HG02678 (cell line): ENCODE measurements around the gene HPCAL1.

Source experiments
- ATAC-seq: cut with Tn5 transposase; IDR thresholded peaks from one replicate; pipeline ENCODE4 v1.9.1; 2021; ENCODE audit warnings: mild to moderate bottlenecking, moderate library complexity; ENCODE audit not compliant: unreplicated experiment

The HPCAL1 gene

DNA sequence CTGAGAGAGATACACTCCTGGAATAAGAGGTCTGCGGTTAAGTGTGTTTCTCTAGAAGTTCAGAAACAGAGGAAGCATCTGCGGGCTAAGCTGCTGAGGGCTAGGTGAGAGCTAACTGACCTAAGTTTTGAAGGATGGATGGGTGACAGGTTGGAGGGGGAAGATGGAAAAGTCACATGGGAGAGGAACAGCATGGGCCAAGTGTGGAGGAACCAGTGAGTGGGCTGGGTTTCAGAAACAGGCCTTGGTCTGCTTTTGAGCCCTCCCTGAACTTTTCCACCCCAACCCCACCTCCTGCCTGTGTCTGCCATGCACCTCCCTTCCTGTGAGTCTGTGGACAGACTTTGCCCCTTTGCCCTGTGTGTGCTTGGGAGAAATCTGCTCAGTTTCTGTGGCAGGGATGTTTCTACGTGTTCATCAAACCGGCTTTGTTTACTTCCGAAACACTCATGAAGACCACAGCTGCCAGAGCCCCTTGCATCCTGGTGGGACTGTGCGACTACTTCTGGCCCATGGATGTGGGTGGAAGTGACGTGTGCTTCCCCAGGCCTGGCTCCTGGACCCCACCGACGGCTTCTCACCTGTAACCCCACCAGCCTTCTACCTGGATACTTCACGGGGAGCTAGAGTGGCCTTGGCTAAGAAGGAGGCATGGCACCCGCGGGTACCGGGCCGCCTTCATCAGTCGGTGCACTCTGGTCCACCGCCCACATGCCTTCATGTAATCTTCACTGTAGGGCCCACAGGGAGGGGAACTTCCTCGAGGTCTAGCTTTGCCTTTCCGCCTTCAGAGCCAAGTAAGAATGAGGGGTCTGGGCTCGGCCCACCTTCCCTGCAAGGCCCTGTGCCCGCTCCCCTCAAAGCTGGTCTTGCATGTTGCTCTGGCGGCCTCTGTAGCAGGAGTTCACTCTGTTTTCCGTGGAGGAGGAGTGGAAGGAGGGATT is 1.4 kb upstream of the HPCAL1 start:
- ATAC-seq: no peak

DNA sequence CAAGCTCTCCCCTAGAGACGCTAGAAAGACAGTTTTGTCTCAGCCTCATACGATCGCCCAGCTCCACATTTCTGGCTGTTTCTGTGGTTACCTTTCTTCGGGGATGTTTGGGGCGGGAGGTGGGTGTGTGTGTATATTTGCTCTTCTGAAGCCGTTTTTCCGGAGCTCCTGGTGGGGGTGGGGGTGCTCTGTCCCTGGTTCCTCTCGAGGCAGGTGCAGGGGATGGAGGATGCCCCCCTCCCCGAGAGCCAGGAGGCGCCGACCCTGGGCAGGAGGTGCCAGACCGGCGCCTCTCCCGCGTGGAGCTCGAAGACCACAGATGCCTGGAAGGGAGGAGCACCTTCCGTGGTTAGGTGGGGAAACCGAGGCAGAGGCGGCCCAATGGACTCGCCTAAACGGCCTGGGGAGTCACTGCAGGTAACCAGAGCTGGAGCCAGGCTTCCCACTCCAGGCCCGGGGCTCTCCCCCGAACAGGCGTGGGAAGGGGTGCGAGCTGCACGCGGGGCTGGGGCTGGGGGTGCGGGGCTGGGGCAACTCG is 694 bp upstream of the HPCAL1 start:
- ATAC-seq: no peak

DNA sequence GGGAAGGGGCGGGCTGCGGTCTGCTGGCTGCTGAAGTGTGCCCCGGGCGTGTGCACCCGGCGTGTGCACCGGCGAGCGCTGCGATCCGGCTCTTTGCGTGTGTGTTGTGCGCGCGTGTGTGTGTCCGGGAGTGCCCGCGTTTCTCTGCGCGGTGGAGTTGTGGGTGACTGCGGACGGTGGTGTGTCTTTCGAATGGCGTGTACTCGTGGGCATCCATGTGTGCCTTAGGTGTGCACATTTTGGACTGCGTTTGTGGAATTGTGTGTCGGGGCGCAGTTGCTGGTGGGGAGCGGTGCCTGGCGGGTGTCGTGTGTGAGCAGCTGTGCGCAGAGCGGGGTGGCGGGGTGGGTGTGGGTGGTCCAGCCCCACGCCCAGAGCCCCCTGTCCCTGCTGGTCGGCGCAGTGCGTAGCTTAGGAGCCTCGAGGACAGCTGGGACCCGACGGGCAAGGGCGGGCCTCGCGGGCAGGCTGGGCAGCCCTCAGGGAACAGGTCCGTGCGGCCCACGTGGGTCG is 533 bp downstream of the HPCAL1 start:
- ATAC-seq: no peak

DNA sequence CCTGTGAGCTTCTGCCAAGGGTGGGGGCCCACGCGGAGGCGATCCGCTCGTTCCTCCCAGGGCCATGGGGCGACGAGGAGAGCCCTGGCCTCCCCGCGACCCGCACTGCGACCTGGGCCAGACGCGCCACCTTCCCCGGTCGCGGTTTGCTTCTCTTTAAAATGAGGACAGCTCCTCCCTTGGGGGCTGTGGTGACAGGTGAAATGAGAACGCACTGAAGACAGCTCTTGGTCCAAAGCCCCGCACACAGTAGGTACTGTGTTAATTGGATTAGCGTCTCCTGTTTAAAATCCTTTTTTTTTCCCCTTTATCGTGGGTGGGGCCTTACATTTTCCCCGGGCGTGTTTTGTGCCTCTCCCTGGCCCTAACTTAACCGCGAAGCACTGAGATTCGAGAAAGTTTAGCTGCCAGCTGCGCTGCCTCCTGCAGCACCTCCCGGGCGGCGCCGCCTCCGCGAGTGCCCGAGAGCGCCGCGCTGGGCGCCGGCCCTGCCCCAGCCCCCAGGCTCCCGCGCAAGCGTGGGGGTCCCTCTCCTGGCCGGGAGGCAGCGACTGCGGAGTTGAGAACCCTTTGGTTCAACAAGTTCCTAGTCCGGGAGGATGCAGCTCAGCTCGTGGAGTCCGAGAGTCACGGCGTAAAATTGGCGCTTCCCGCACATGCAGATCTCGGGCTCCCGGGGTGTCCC is 1.1 kb downstream of the HPCAL1 start:
- no peak for ATAC-seq

DNA sequence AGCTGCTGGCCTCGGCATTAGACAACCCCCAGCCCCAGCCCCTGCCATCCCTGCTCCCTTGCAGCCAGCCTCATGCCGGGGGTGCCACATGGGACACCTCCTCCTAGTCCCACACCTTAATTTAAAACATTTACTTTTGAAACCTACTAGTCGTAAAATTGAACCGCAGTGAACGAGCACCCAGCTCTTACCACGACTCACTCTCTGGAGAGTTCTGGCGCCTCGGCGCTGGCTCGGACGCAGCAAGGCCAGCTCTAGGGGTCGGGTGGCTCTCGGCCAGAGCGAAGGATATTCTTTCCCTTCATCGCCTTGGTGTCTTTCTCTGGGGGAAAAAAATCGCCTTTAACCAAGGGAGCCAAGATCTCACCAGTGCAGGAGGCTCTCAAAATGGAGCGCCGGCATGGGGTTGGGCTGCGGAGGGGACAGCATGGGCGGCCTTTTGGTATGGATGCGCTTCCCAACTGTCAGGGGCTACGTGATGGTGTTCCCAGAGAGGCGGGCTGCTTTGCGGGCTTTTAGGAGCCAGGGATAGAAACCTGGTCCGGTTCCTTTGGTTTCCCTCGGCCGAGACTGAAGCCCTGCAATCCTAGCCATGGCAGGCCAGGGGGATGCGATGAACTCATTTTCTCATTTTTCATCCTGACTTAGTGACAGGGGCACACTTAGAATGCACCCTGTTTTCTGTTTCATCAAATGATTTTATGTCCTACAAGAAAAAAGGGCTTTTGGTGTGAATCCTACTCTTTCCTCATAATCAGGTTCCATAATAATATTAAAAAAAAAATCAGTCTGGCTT is 2.0 kb downstream of the HPCAL1 start:
- ATAC-seq: no peak

DNA sequence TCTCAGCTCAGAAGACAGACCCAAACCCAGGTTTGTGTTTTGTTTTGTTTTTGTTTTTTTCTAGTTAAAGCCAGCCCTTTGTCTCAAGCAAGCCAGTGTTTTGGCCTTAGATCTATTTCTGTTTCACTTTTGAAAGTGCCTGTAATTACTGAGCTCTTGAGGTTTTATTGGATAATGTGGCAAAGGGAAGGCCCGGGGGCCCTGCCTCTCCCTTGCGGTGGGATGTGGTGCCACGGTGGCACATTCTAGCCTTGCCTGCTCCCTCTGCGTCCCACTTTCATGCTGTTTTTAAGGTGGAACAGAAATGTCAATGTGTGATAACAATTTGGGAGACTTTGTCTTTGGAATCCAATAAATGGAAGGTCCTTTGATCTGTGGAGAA is 2.5 kb downstream of the HPCAL1 start:
- no peak for ATAC-seq

DNA sequence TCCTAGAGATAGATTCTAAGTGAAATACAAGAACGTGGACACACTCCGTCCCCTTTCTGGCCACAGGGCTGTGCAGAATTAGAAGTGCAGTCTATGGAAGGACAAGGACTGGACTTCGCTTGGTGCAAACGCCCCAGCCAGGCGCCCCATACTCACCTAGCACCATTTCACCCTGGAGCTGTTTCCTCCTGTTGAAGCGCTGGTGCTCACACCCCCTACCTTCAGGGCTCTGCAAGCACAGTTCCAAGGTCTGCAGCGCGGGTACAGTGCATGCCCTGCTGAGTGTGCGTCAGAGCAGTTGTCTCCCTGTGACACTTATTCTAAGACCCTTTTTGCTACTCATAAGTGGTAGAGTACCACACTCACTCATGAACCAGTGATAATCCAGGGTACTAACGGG is 3.0 kb downstream of the HPCAL1 start:
- ATAC-seq: no peak

DNA sequence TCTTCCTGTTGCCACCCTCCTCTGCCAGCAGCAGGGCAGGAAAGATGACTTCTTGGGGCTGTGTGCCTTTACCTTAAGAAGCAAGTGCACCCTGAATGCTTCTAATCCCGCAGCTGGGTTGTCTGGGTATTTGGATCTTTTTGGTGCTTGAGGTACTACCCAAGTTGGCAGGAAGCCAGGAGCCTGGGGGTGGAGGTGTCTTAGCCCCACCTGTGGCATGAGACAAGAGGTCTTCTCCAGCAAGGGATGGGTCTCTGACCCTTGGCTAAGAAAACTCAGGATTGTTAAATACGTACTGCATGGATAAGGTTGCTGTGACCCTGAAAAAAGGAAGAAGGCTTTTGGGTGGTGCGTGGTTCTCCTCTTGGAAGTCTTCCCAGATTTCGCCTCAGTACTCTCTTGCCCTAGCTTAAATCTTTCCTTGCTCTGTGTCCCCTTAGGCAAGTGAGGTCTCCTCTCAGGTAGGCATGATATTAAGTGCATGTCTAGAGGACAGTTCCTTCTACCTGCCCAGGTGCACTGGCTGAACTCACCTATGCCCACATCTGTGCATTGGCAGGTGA is 4.3 kb downstream of the HPCAL1 start:
- ATAC-seq: no peak

DNA sequence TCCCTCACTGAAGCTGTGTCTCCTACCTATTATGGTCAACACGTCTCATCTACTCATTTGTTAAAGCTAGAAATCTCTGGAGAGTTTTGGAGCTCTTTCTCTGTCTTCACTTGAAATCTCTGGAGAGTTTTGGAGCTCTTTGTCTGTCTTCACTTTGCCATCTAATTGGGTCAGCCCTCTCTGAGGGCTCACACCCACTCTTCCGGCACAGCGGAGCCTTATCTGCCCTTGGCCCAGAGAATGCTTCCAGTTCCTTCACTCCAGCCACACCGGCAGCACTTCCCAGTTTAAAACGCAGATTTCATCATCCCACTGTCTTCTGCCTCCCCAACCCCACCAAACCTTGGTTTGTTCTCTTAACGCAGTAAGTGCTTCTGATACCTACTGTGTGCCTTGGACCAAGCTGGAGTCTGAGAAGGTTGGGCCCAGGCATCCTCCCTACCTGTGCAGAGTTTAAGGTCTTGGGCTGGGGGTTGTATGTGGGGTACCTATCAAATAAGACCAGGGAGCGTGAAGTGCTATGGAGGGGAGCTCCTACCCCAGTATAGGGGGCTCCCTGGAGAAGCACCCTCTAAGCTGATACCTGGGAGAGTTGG is 5.0 kb downstream of the HPCAL1 start:
- no peak for ATAC-seq

DNA sequence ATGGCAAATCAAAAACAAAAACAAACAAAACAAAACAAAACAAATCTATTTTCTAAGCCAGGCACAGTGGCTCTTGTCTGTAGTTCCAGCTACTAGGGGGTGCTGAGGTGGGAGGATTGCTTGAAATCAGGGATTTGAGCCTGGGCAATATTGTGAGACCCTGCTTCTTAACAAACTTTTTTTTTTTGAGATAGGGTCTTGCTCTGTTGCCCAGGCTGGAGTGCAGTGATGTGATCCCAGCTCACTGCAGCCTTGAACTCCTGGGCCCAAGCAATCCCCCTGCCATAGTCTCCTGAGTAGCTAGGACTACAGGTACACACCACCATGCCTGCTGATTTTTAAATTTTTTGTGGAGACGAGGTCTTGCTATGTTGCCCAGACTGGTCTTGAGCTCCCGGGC is 6.2 kb downstream of the HPCAL1 start:
- ATAC-seq: no peak

DNA sequence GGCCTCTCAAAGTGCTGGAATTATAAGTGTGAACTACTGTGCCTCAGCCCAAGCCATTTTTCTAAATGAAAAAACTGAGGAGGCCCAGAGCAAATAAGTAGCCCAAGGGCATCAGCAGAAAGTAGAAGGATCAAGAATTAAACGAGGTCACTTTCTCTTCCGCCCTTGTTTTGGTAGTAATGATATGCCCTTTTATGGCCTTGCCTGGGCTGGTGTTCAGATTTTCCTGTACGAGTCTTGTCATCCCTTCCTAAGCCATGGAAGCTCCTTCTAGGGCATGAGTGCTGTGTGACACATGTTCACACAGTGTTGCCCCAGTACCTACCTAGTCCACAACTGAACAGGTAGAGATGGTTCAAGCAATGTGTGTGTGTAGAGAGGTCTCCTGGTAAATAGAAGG is 6.6 kb downstream of the HPCAL1 start:
- ATAC-seq: no peak

DNA sequence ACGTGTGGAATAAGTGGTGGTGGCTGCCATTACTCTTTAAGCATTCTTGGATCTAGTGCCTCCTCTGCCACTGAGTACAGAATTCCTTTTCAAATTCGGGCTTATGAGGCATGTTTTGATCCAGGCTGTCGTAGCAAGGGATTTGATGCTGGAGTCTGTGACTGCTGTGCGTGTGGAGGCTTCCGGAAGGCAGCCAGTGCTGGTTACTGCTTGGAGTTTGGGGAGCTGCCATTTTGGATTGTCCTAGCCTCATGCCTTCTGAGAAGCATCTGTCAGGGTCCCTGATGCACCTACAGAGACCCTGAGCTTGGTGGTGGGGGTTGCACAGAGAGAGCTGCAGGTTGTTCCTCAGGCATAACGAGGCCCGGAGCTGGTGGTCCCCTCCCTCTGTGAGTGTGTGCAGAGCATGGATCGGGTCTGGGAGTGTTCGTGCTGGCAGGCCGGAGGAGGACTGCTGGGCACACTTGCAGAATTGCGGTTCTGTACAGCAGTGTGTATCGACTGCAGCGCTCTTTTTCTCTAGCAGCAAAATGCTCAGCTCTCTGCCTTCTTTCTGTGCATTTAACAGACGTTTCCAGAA is 7.7 kb downstream of the HPCAL1 start:
- ATAC-seq: no peak

DNA sequence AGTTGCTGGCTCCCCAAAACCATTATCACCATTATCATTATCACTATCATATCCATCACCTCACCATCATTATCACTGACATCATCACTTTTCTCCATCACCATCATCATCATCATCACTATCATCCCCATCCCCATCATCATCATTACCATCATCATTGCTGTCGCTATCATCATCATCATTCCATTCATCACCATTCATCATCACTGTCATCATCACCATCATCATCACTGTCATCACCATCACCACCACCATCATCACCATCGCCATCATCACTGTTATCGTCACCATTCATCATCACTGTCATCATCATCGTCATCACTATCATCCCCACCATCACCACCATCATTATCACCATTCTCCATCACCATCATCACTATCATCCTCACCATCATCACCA is 9.0 kb downstream of the HPCAL1 start:
- no peak for ATAC-seq

DNA sequence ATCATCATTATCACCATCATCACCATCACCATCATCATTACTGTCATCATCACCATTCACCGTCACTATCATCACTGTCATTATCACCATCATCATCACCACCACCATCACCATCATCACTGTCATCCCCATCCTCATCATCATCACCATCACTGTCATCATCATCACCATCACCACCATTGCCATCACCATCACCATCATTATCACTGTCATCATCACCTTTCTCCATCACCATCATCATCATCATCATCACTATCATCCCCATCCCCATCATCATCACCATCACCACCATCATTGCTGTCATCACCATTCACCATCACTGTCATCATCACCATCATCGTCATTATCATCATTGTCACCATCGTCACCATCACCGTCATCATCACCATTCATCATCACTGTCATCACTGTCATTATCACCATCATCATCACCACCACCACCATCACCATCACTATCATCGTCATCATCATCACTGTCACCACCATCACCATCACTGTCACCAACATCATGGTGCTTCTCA is 9.8 kb downstream of the HPCAL1 start:
- no peak for ATAC-seq

DNA sequence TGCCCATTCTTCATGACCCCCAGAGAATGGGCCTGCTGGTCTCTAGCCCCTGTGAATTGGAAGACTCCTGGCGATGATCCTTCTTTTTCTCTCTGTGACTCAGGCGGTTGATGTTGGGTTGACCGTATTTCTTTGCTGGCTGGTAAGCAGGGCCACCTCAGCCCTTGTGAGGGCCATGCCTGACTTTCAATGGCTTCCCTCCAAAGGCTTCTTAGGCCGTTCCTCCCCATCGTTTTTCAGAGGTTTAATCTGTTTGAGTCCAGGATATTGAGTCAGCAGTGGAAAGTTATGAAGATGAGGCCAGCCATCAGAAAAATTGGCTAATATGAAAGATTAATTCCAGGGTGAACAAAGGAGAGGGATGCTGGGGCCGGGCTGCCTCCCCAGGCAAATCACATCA is 13.6 kb downstream of the HPCAL1 start:
- no peak for ATAC-seq

DNA sequence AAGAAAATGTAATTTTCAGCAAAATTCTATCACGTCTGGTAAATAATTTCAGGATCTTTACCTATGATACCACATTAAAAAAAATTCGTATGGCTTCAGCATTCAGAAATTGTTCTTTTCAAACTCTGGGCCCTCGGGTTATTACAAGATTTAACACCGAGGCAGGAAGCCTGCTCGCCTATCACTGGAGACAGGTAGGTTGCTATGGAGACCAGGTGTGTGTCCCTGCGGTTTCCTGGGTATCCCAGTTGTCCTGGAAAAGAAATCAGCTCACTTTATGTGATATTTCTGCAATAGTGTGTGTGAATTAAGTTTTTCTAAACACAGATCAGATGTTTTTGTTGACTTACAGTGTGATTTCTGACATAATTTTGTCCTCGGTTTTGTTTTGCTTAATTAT is 14.2 kb downstream of the HPCAL1 start:
- ATAC-seq: no peak

DNA sequence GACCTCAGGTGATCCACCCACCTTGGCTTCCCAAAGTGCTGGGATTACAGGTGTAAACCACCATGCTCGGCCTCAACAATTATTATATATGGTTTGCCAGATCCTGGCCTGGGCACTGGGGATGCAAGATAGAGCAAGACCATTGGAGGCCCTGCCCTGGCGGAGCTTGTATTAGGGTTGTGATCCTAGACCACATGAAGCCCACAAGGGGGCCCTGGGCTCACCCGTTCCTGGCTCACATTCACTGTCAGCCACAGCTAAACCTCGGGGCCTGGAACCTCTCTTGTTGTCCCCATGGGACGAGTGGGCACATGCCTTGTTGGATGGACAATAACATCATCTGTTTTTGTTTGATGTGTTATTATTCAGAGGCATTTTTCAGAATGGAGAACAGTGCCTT is 14.9 kb downstream of the HPCAL1 start:
- no peak for ATAC-seq

DNA sequence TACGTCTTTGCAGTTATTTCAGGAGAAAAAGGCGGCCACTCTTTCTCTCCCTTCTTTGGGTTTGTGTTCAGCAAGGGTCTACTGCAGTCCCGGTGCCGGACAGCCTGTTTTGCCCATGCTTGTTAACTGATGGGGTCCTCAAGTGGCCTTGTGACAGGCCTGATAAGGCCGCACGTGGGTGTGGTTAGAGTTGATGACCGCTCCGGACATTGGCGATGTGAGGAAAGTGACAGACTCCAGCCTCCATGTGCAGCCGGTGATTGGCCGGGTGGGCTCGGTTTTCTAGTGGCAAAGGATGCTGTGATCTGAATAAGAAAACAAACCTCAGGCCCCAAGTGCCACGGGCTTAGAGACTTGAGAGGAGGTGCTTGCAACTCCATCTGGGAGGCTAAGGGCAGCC is 15.6 kb downstream of the HPCAL1 start:
- no peak for ATAC-seq

DNA sequence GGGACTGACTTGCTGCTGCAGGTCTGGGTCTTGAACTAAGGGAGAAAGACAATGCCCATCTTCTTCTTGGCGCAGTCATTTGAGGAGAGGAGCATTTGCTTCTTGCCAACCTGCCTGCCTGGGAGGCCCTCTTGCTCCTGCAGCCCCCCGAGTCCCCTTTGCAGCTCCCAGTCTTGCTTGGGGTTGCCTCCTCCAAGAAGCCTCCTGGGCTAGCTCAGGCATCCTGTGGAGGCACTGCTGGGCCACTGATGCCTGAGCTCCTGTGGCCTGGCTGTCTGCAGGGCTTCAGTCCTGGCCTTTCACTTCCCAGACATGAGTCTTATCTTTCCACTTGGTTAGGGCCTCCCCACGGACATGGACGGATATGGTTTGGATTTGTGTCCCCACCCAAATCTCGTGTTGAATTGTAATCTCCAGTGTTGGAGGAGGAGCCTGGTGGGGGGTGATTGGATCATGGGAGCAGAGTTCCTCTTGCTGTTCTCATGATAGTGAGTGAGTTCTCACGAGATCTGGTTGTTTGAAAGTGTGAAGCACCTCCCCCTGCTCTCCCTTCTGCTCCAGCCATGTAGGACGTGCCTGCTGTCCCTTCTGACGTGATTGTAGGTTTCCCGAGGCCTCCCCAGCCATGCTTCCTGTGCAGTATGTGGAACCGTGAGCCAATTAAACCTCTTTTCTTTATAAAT is 17.3 kb downstream of the HPCAL1 start:
- no peak for ATAC-seq
